CD4-positive, alpha-beta T cell (primary cell): ENCODE results near the gene INPP5D. TPM values are rescaled to one million over a fixed set of nuclear protein-coding genes. Genes with fewer than 3 reads are reported as not detected.

Experiments
- ATAC-seq: fragments of 200-7000 bp; cut with Tn5 transposase; one replicate; pipeline ENCODE4 v1.10.0; 2022; ENCODE audit warnings: mild to moderate bottlenecking; ENCODE audit not compliant: poor library complexity
- CTCF ChIA-PET: fragments of 350-600 bp; sonication (Branson Sonifier 250); formaldehyde crosslinking; loops from one replicate; lab custom pipeline; 2021; ENCODE audit warnings: antibody characterized with exemption, inconsistent platforms; lab: Charles Lee
- POLR2A ChIA-PET: fragments of 350-600 bp; sonication (Branson Sonifier 250); formaldehyde crosslinking; loops from one replicate; lab custom pipeline; 2021; ENCODE audit warnings: antibody characterized with exemption, inconsistent platforms; lab: Charles Lee
- DNase-seq, 14 experiments: peaks; one replicate each; pipeline ENCODE4 v3.0.0-alpha.2; 2013 to 2020; ENCODE audit warnings: mixed read lengths in 2 of 14
- H3K27ac ChIP-seq, 2 donors: one replicate each; pipeline versions ENCODE4 v1.5.1 to v1.7.0; 2013; ENCODE audit warnings: low read length in 2 of 2, low read depth in 1 of 2, mild to moderate bottlenecking in 1 of 2
- H3K27me3 ChIP-seq, 2 experiments: 1 replicate in 1 of 2; 2 replicates in 1 of 2; pipeline versions ENCODE4 v1.6.1 to v1.7.0; 2013; ENCODE audit warnings: low read length in 2 of 2, control low read depth in 1 of 2, mild to moderate bottlenecking in 1 of 2, moderate library complexity in 1 of 2; ENCODE audit not compliant: insufficient read depth in 2 of 2, control insufficient read depth in 1 of 2
- H3K36me3 ChIP-seq: one replicate; pipeline ENCODE4 v1.6.1; 2013; ENCODE audit warnings: low read length, control low read depth; ENCODE audit not compliant: insufficient read depth
- H3K4me1 ChIP-seq: one replicate; pipeline ENCODE4 v1.6.1; 2013; ENCODE audit warnings: low read length, control low read depth; ENCODE audit not compliant: insufficient read depth
- H3K4me3 ChIP-seq: one replicate; pipeline ENCODE4 v1.5.1; 2013; ENCODE audit warnings: mild to moderate bottlenecking, low read length, moderate library complexity
- H3K9me3 ChIP-seq, 2 experiments: 1 replicate in 1 of 2; 2 replicates in 1 of 2; pipeline versions ENCODE4 v1.6.1 to v1.7.0; 2013; ENCODE audit warnings: low read length in 2 of 2, mild to moderate bottlenecking in 2 of 2, control low read depth in 1 of 2, moderate library complexity in 1 of 2; ENCODE audit not compliant: control insufficient read depth in 1 of 2, insufficient read depth in 1 of 2
- H3K27ac Mint-ChIP-seq: one replicate; pipeline ENCODE4 v1.8.0; 2020; ENCODE audit warnings: mixed read lengths
- H3K27me3 Mint-ChIP-seq: one replicate; pipeline ENCODE4 v1.8.0; 2021; ENCODE audit warnings: mixed read lengths
- H3K36me3 Mint-ChIP-seq: one replicate; pipeline ENCODE4 v1.8.0; 2021; ENCODE audit warnings: low read depth, mixed read lengths
- H3K4me1 Mint-ChIP-seq: one replicate; pipeline ENCODE4 v1.8.0; 2021; ENCODE audit warnings: low read depth, mixed read lengths
- H3K4me3 Mint-ChIP-seq: one replicate; pipeline ENCODE4 v1.8.0; 2020; ENCODE audit warnings: mild to moderate bottlenecking, mixed read lengths
- H3K9me3 Mint-ChIP-seq: one replicate; pipeline ENCODE4 v1.8.0; 2020; ENCODE audit warnings: mixed read lengths
- CTCF ChIP-seq: fragments of 200-600 bp; IDR thresholded peaks from one replicate; pipeline ENCODE4 v1.8.0; 2022; ENCODE audit warnings: antibody characterized with exemption, mild to moderate bottlenecking
- intact Hi-C, 2 experiments: fragments of 100-400 bp; cut with DNase I in 1 of 2; cut with micrococcal nuclease in 1 of 2; formaldehyde crosslinking; loops; one replicate each; pipeline versions ENCODE4 v1.15.1 to v1.9.0; 2023 to 2025; cut with DNase I, micrococcal nuclease
- total RNA-seq, 174 experiments: library from RNA in 2 of 174; stranded (reverse) in 2 of 174; gene quantifications; one replicate each; pipeline ENCODE4 v1.2.3 and lab custom pipeline; 2021 to 2026

The INPP5D gene
- total RNA-seq, 2 experiments from 2014 or later = 141 to 154 TPM

GRCh38 chr2:233117351-233117750, 57.2 kb downstream of the INPP5D start:
- H3K4me1 Mint-ChIP-seq = peaks cover 67% of the 10 kb centered on the region
- Histone ChIP-seq H3K36me3 (peaks cover 49% of the 10 kb centered on the region), H3K27ac (no peak overlapping the region), H3K9me3 (no peaks in the 10 kb centered on the region), H3K4me3 (no peak overlapping the region), H3K4me1 (peaks cover 61% of the 10 kb centered on the region), H3K27me3 (no peaks in the 10 kb centered on the region)
- no peaks in the 10 kb centered on the region for H3K9me3 Mint-ChIP-seq
- no peak for TF ChIP-seq CTCF
- peaks cover 62% of the 10 kb centered on the region for H3K36me3 Mint-ChIP-seq
- no peaks in the 10 kb centered on the region for H3K27me3 Mint-ChIP-seq
- H3K4me3 Mint-ChIP-seq = peak overlapping the region; percentile 67
- intact Hi-C loops = loop anchor here in 1 of 2 experiments (10.0 kb wide), 1 partner anchor 53 kb away; the partner anchor contains the start of gene INPP5D
- POLR2A ChIA-PET = no interaction called here
- ATAC-seq (peak; percentile 35), DNase-seq (no peak)
- CTCF ChIA-PET = no interaction called here
- peak overlapping the region; percentile 76 for H3K27ac Mint-ChIP-seq

GRCh38 chr2:233117811-233118647, 57.9 kb downstream of the INPP5D start:
- Histone ChIP-seq H3K4me3 (no peak overlapping the region), H3K4me1 (peaks cover 54% of the 10 kb centered on the region), H3K27ac (no peak overlapping the region), H3K27me3 (no peaks in the 10 kb centered on the region), H3K9me3 (peaks cover 0 to under 1% of the 10 kb centered on the region in 2 experiments), H3K36me3 (peaks cover 55% of the 10 kb centered on the region)
- CTCF ChIA-PET = no interaction called here
- Mint-ChIP-seq H3K9me3 (no peaks in the 10 kb centered on the region), H3K27ac (peak overlapping the region; percentile 76), H3K36me3 (peaks cover 66% of the 10 kb centered on the region), H3K4me1 (peaks cover 61% of the 10 kb centered on the region), H3K4me3 (peak overlapping the region; percentile 2), H3K27me3 (no peaks in the 10 kb centered on the region)
- no peak for DNase-seq
- no peak for ATAC-seq
- intact Hi-C loops = loop anchor here in 1 of 2 experiments (10.0 kb wide), 1 partner anchor 53 kb away; the partner anchor contains the start of gene INPP5D
- no peak for TF ChIP-seq CTCF
- POLR2A ChIA-PET = interaction anchor here (1.0 kb wide), 1 partner anchor 11 kb away, joined by 3 read pairs; no protein-coding TSS in a partner anchor

GRCh38 chr2:233118648-233119000, 58.5 kb downstream of the INPP5D start:
- Histone ChIP-seq H3K4me3 (no peak overlapping the region), H3K4me1 (peaks cover 48% of the 10 kb centered on the region), H3K9me3 (peaks cover 0 to 3% of the 10 kb centered on the region in 2 experiments), H3K27me3 (no peaks in the 10 kb centered on the region), H3K27ac (no peak overlapping the region), H3K36me3 (peaks cover 58% of the 10 kb centered on the region)
- peak overlapping the region; percentile 43 for H3K4me3 Mint-ChIP-seq
- H3K27me3 Mint-ChIP-seq = no peaks in the 10 kb centered on the region
- ChIA-PET CTCF (no interaction called here), POLR2A (interaction anchor here (1.0 kb wide), 1 partner anchor 12 kb away, joined by 3 read pairs; no protein-coding TSS in a partner anchor)
- ATAC-seq (no peak), DNase-seq (no peak)
- H3K9me3 Mint-ChIP-seq = no peaks in the 10 kb centered on the region
- H3K4me1 Mint-ChIP-seq = peaks cover 55% of the 10 kb centered on the region
- intact Hi-C loops = loop anchor here in 1 of 2 experiments (10.0 kb wide), 1 partner anchor 54 kb away; the partner anchor contains the start of gene INPP5D
- peaks cover 66% of the 10 kb centered on the region for H3K36me3 Mint-ChIP-seq
- TF ChIP-seq CTCF = no peak
- peak overlapping the region; percentile 76 for H3K27ac Mint-ChIP-seq
